WTC11 (cell line): ENCODE measurements around the gene SPAG4. TPM values are rescaled to one million over a fixed set of nuclear protein-coding genes. Genes with fewer than 3 reads are reported as not detected.

Experiments used
- ATAC-seq: fragments of 200-7000 bp; cut with Tn5 transposase; 2 replicates; pipeline ENCODE4 v1.10.0; 2021; ENCODE audit warnings: mild to moderate bottlenecking, moderate library complexity
- CTCF ChIA-PET: fragments of 300-600 bp; sonication (Branson Sonifier 250); formaldehyde crosslinking; loops from one replicate; lab custom pipeline; 2021; ENCODE audit warnings: antibody characterized with exemption; lab: Charles Lee
- POLR2A ChIA-PET: fragments of 350-600 bp; sonication (Branson Sonifier 250); formaldehyde crosslinking; loops from one replicate; lab custom pipeline; 2021; ENCODE audit warnings: antibody characterized with exemption; lab: Charles Lee
- DNase-seq: peaks from one replicate; pipeline ENCODE4 v3.0.0; 2021; ENCODE audit warnings: low spot score
- H3K27ac Mint-ChIP-seq: 2 replicates; pipeline ENCODE4 v1.8.0; 2021; ENCODE audit warnings: mixed read lengths
- H3K27me3 Mint-ChIP-seq: 2 replicates; pipeline ENCODE4 v1.8.0; 2021; ENCODE audit warnings: low read depth, mild to moderate bottlenecking, moderate library complexity, mixed read lengths
- H3K36me3 Mint-ChIP-seq: 2 replicates; pipeline ENCODE4 v1.8.0; 2021; ENCODE audit warnings: mixed read lengths
- H3K4me1 Mint-ChIP-seq: 2 replicates; pipeline ENCODE4 v1.8.0; 2022; ENCODE audit warnings: mixed read lengths
- H3K4me3 Mint-ChIP-seq: 2 replicates; pipeline ENCODE4 v1.8.0; 2021; ENCODE audit warnings: mild to moderate bottlenecking, moderate library complexity, mixed read lengths
- H3K9me3 Mint-ChIP-seq: 2 replicates; pipeline ENCODE4 v1.8.0; 2021; ENCODE audit warnings: mixed read lengths
- AR ChIP-seq: fragments of 250-450 bp; sonication (Bioruptor Pico); IDR thresholded peaks from 2 replicates; pipeline ENCODE4 v1.9.0; 2021; ENCODE audit warnings: mild to moderate bottlenecking
- ATF3 ChIP-seq: sonication (generic); formaldehyde crosslinking; conservative IDR thresholded peaks from 2 replicates; pipeline ENCODE4 v1.8.1; 2022; ENCODE audit warnings: mild to moderate bottlenecking, missing genetic modification reagents
- CBFB ChIP-seq: sonication (generic); formaldehyde crosslinking; IDR thresholded peaks from 2 replicates; pipeline ENCODE4 v1.8.1; 2022; ENCODE audit warnings: mild to moderate bottlenecking, low read depth, missing genetic modification reagents
- ESRRA ChIP-seq: sonication (generic); formaldehyde crosslinking; IDR thresholded peaks from 2 replicates; pipeline ENCODE4 v1.8.1; 2022; ENCODE audit warnings: mild to moderate bottlenecking, missing genetic modification reagents, borderline replicate concordance
- GABPB1 ChIP-seq: sonication (generic); formaldehyde crosslinking; IDR thresholded peaks from 2 replicates; pipeline ENCODE4 v1.8.1; 2023; ENCODE audit warnings: mild to moderate bottlenecking, missing genetic modification reagents
- MAX ChIP-seq: sonication (generic); formaldehyde crosslinking; IDR thresholded peaks from 2 replicates; pipeline ENCODE4 v1.8.0; 2022; ENCODE audit warnings: mild to moderate bottlenecking, missing genetic modification reagents
- NR2C2 ChIP-seq: sonication (generic); formaldehyde crosslinking; IDR thresholded peaks from 2 replicates; pipeline ENCODE4 v1.8.0; 2022; ENCODE audit warnings: mild to moderate bottlenecking, missing genetic modification reagents
- SMAD4 ChIP-seq: sonication (generic); formaldehyde crosslinking; IDR thresholded peaks from 2 replicates; pipeline ENCODE4 v1.8.0; 2022; ENCODE audit warnings: mild to moderate bottlenecking, missing genetic modification reagents
- SP1 ChIP-seq: sonication (generic); formaldehyde crosslinking; conservative IDR thresholded peaks from 2 replicates; pipeline ENCODE4 v1.8.1; 2022; ENCODE audit warnings: missing genetic modification reagents
- TEAD1 ChIP-seq: sonication (generic); formaldehyde crosslinking; IDR thresholded peaks from 2 replicates; pipeline ENCODE4 v1.8.0; 2022; ENCODE audit warnings: mild to moderate bottlenecking, missing genetic modification reagents
- TP53 ChIP-seq: sonication (generic); formaldehyde crosslinking; IDR thresholded peaks from 2 replicates; pipeline ENCODE4 v1.8.1; 2023; ENCODE audit warnings: mild to moderate bottlenecking, missing genetic modification reagents
- ZBTB21 ChIP-seq: sonication (generic); formaldehyde crosslinking; IDR thresholded peaks from 2 replicates; pipeline ENCODE4 v1.8.1; 2023; ENCODE audit warnings: mild to moderate bottlenecking, missing genetic modification reagents, borderline replicate concordance
- ZNF138 ChIP-seq: sonication (generic); formaldehyde crosslinking; conservative IDR thresholded peaks from 2 replicates; pipeline ENCODE4 v1.8.1; 2022; ENCODE audit warnings: mild to moderate bottlenecking, moderate library complexity, missing genetic modification reagents
- ZNF232 ChIP-seq: sonication (generic); formaldehyde crosslinking; IDR thresholded peaks from 2 replicates; pipeline ENCODE4 v1.8.0; 2022; ENCODE audit warnings: mild to moderate bottlenecking, missing genetic modification reagents
- ZNF396 ChIP-seq: fragments of 250-450 bp; sonication (Bioruptor Pico); IDR thresholded peaks from 2 replicates; pipeline ENCODE4 v1.8.0; 2021; ENCODE audit warnings: mild to moderate bottlenecking, moderate library complexity, borderline replicate concordance
- total RNA-seq: library from RNA; stranded (reverse); gene quantifications from 3 replicates; pipeline ENCODE4 v1.2.3, GENCODE V29; 2021
- TF ChIP-seq, protein P1 (sequence below): fragments of 200-600 bp; IDR thresholded peaks from 2 replicates; pipeline ENCODE4 v1.8.0; 2022; ENCODE audit warnings: antibody characterized with exemption
- TF ChIP-seq, protein P2 (sequence below): sonication (generic); formaldehyde crosslinking; IDR thresholded peaks from 2 replicates; pipeline ENCODE4 v1.8.0; 2022; ENCODE audit warnings: mild to moderate bottlenecking, missing genetic modification reagents
- TF ChIP-seq, protein P3 (sequence below): sonication (generic); formaldehyde crosslinking; IDR thresholded peaks from 2 replicates; pipeline ENCODE4 v1.8.0; 2023; ENCODE audit warnings: missing genetic modification reagents, mild to moderate bottlenecking, borderline replicate concordance
- TF ChIP-seq, protein P4 (sequence below): sonication (generic); formaldehyde crosslinking; IDR thresholded peaks from 2 replicates; pipeline ENCODE4 v1.8.1; 2022; ENCODE audit warnings: mild to moderate bottlenecking, missing genetic modification reagents, moderate library complexity, borderline replicate concordance

The SPAG4 gene
- total RNA-seq, 1 experiment from 2014 or later, result 3.5 TPM

GRCh38 chr20:35637276-35637675, 21.6 kb downstream of the SPAG4 start:
- Mint-ChIP-seq H3K9me3 (no peaks in the 10 kb centered on the region), H3K27ac (no peak overlapping the region; the same call in 1 of the 2 replicates), H3K4me1 (peaks cover 30% of the 10 kb centered on the region), H3K36me3 (peaks cover 8% of the 10 kb centered on the region; the same call in 1 of the 2 replicates), H3K27me3 (no peaks in the 10 kb centered on the region), H3K4me3 (no peak overlapping the region)
- DNase-seq (no peak), ATAC-seq (no peak)
- TF ChIP-seq CBFB (CRISPR knock-in tag) (no peak), ZNF232 (no peak), ESRRA (no peak), ATF3 (CRISPR knock-in tag) (no peak), ZNF138 (CRISPR knock-in tag) (no peak), SMAD4 (CRISPR knock-in tag) (no peak), AR (CRISPR knock-in tag) (no peak), ZBTB21 (no peak), TP53 (no peak), SP1 (CRISPR knock-in tag) (no peak), ZNF396 (CRISPR knock-in tag) (no peak), TEAD1 (CRISPR knock-in tag) (no peak), NR2C2 (CRISPR knock-in tag) (no peak), GABPB1 (no peak), MAX (CRISPR knock-in tag) (no peak)
- TF ChIP-seq, protein P1, sequence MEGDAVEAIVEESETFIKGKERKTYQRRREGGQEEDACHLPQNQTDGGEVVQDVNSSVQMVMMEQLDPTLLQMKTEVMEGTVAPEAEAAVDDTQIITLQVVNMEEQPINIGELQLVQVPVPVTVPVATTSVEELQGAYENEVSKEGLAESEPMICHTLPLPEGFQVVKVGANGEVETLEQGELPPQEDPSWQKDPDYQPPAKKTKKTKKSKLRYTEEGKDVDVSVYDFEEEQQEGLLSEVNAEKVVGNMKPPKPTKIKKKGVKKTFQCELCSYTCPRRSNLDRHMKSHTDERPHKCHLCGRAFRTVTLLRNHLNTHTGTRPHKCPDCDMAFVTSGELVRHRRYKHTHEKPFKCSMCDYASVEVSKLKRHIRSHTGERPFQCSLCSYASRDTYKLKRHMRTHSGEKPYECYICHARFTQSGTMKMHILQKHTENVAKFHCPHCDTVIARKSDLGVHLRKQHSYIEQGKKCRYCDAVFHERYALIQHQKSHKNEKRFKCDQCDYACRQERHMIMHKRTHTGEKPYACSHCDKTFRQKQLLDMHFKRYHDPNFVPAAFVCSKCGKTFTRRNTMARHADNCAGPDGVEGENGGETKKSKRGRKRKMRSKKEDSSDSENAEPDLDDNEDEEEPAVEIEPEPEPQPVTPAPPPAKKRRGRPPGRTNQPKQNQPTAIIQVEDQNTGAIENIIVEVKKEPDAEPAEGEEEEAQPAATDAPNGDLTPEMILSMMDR, result no peak
- TF ChIP-seq, protein P2, sequence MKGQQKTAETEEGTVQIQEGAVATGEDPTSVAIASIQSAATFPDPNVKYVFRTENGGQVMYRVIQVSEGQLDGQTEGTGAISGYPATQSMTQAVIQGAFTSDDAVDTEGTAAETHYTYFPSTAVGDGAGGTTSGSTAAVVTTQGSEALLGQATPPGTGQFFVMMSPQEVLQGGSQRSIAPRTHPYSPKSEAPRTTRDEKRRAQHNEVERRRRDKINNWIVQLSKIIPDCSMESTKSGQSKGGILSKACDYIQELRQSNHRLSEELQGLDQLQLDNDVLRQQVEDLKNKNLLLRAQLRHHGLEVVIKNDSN (CRISPR knock-in tag), result no peak
- TF ChIP-seq, protein P3, sequence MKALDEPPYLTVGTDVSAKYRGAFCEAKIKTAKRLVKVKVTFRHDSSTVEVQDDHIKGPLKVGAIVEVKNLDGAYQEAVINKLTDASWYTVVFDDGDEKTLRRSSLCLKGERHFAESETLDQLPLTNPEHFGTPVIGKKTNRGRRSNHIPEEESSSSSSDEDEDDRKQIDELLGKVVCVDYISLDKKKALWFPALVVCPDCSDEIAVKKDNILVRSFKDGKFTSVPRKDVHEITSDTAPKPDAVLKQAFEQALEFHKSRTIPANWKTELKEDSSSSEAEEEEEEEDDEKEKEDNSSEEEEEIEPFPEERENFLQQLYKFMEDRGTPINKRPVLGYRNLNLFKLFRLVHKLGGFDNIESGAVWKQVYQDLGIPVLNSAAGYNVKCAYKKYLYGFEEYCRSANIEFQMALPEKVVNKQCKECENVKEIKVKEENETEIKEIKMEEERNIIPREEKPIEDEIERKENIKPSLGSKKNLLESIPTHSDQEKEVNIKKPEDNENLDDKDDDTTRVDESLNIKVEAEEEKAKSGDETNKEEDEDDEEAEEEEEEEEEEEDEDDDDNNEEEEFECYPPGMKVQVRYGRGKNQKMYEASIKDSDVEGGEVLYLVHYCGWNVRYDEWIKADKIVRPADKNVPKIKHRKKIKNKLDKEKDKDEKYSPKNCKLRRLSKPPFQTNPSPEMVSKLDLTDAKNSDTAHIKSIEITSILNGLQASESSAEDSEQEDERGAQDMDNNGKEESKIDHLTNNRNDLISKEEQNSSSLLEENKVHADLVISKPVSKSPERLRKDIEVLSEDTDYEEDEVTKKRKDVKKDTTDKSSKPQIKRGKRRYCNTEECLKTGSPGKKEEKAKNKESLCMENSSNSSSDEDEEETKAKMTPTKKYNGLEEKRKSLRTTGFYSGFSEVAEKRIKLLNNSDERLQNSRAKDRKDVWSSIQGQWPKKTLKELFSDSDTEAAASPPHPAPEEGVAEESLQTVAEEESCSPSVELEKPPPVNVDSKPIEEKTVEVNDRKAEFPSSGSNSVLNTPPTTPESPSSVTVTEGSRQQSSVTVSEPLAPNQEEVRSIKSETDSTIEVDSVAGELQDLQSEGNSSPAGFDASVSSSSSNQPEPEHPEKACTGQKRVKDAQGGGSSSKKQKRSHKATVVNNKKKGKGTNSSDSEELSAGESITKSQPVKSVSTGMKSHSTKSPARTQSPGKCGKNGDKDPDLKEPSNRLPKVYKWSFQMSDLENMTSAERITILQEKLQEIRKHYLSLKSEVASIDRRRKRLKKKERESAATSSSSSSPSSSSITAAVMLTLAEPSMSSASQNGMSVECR (CRISPR knock-in tag), result no peak
- TF ChIP-seq, protein P4, sequence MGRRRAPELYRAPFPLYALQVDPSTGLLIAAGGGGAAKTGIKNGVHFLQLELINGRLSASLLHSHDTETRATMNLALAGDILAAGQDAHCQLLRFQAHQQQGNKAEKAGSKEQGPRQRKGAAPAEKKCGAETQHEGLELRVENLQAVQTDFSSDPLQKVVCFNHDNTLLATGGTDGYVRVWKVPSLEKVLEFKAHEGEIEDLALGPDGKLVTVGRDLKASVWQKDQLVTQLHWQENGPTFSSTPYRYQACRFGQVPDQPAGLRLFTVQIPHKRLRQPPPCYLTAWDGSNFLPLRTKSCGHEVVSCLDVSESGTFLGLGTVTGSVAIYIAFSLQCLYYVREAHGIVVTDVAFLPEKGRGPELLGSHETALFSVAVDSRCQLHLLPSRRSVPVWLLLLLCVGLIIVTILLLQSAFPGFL, result no peak
- POLR2A ChIA-PET, result no interaction called here
- CTCF ChIA-PET, result interaction anchor here (3.5 kb wide), 1 partner anchor 18 kb away, joined by 13 read pairs; no protein-coding TSS in a partner anchor
